HG03064 (cell line): ENCODE results near the gene MAB21L4.

Source experiments
- ATAC-seq: cut with Tn5 transposase; IDR thresholded peaks from one replicate; pipeline ENCODE4 v1.9.1; 2021; ENCODE audit warnings: low read depth; ENCODE audit not compliant: unreplicated experiment

MAB21L4 gene

DNA sequence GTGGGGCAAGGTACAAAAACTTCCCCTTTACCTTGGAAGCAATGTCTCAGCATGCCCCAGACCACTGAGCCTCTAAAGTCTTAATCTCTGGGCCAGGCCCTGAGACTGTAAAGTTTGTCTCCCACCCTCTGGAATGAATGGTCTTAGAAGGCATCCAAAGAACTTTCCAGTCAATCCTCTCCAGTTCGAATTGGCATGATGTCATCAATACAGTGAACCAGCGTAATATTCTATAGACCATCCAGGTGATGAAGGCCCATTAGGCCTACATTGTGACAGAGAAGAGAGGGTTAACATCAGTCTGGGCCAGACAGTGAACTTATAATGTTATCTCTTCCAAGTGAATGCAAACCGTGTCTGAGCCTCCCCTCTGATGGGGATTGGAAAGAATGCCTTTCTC lies 11.2 kb downstream of the MAB21L4 start:
- no peak for ATAC-seq

- no peak for ATAC-seq
Observed at GRCh38 chr2:240884221-240884620, 11.7 kb downstream of the MAB21L4 start.

GRCh38 chr2:240881913-240882312 lies 14.0 kb downstream of the MAB21L4 start:
- no peak for ATAC-seq

DNA sequence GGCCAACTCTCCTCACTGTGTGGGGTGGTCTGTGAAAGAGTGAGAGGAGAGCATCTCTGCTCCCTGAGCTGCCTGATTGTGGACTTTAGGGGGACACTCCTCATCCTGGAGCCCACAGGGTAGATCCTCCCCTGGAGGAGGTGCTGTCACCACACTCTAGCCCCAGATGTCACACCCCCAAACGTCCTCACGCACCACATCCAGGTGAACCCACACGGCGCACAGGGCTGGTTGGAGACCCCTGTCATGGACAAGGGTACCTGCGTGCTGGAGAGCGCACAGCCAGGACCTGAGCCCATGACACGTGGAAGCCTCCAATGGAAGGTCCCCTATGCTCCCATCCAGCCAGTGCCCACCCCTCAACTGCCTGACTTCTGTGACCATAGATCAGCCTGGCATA lies 16.9 kb downstream of the MAB21L4 start:
- no peak for ATAC-seq

DNA sequence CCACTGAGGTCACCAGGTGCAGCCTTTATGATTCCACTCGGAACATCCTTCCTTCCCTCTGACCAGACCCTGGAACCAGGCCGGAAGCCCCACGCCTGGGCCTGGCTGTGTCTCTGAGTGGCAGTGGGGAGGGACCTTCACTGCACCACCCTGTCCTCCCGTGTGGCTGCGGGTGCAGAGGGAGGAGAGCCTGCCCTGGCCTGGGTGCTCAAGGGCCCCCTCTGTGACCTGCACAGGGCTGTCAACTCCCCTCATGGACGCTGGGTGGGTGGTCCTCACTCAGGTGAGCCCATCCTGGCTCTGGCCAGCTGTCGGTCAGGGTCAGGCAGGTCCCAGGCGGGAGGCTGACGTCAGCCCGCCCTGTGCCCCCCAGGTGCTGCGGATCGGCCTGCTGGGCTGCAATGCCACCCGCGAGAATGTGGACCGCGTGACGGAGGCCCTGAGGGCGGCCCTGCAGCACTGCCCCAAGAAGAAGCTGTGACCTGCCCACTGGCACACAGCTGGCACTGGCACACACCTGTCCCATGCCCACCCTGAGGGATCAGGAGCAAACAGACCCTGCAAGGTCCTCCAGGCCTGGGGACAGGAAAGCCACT lies 17.5 kb downstream of the MAB21L4 start:
- no peak for ATAC-seq

- no peak for ATAC-seq
Observed at GRCh38 chr2:240877460-240878340, 18.3 kb downstream of the MAB21L4 start.

- no peak for ATAC-seq
Observed at GRCh38 chr2:240876475-240877251, 19.3 kb downstream of the MAB21L4 start.

DNA sequence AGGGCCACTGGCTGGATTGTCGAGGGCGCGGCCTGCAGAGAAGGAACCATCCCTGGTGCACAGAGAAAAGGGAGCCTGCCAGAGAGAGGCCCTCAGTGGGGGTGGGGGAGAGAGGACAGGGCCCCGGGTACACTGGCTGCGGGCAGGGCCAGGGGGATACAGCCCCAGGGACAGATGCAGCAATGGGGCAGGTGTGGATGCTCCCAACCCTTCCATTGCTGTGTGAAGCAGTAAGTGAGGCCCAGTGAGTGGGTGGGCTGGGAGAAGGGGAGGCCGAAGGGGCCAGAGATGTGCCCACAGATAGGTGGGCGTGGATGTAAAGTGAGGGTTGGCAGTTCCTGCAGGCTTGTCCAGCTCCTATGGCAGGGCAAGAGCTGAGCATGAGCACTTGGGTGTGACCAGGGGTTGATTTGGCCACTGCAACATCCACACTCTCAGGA lies 19.9 kb downstream of the MAB21L4 start:
- ATAC-seq = no peak

GRCh38 chr2:240875228-240876034 lies 20.5 kb downstream of the MAB21L4 start:
- ATAC-seq = no peak

GRCh38 chr2:240874715-240875227 lies 21.2 kb downstream of the MAB21L4 start:
- no peak for ATAC-seq

DNA sequence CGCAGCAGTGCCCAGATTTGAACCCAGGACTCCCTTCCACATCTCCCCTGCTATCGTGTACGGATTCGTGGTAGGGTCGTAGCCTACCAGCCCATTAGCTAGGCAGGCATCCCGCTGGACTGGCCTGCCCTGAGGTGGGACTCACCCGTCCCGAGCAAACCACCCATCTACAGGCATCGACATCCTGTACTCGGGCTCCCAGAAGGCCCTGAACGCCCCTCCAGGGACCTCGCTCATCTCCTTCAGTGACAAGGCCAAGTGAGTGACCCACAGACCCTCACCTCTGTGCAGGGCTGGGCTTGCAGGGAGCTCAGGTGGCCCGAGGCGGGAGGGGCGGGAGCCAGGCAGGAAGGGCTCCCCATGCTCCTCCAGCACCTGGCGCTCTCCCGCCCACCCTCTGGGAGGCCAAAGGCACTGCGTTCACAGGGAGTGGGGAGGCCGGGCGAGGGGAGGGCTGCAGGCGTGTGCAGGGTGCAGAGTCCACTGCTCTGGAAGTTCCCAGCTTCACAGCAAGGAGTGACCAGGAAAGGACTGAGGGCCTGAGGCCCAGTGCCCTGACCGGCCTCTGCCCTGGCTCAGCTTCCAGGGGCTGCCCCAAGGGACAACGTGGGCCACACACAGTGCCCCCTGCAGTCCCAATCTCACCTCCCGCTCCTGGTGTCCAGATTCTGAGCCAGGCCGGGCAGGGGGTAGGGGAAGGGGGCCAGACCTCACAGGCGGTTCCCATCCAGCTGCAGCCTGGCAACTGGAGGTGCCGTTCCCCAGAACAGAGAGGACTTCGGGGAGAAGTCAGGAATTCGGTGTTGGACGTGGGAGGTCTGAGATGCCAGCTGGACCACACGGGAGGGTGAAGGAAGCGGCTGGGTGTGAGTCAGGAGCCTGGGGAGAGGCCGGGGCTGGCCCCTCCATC lies 21.9 kb downstream of the MAB21L4 start:
- ATAC-seq = no peak

DNA sequence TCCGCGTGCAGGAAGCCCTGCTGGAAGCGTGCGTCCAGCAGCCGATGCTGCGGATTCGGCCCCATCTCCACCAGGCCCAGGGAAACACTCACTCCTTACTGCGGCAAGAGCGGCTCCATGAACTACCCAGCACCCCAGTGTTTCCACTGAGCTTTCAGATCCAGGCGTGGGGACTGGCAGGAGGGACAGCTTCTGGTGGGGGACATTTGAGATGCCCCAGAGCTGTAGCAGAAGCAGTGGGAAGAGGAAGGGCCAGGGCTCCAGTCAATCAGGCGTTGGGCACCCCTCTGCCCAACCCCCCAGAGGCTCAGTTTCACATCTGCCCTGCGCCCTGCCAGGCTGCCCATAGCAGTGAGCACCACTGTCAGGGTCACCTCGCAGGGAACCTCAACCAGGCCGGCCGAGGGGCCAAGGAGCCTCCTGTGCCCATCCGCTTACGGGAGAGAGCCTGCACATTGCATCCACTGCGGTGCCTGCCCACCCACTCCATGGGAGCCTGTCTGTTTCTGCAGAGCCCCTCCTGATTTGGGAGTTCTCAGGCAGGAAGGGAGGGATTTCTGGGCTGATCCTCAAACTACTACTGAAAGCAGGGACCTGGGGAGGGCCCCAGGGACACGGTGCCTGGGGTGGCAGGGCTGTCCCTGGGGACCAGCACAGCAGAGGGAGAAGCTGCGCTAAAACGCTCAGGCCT lies 22.7 kb downstream of the MAB21L4 start:
- no peak for ATAC-seq

DNA sequence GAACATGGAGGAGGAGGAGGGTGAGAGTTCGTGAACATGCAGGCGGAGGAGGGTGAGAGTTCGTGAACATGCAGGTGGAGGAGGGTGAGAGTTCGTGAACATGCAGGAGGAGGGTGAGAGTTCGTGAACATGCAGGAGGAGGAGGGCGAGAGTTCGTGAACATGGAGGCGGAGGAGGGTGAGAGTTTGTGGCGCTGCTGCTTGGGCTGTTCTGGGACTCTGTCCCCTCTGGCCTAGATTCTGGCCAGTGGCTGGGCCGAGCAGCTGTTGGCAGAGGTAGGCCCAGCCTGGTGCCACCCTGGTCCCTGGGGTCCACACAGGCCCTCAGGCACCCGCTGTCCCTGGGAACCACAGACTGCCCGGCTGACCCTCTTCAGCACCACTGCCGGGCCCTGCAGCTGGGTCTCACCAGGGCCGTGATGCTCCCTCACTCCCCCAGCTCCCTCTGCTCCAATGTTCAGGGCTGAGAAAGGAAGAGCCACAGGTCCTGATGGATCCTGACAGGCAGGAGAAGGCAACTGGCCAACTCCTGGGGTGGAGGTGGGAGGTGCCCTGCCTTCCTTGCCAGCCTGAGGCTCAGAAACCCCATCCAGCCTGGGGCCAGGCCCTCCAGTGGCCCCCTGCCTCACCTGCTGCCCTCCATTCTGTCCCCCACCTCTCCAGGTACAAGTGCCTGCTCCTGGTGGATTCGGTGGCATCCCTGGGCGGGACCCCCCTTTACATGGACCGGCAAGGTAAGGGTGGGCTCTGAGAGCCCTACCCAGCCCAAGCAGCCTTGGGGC lies 23.4 kb downstream of the MAB21L4 start:
- ATAC-seq = no peak

DNA sequence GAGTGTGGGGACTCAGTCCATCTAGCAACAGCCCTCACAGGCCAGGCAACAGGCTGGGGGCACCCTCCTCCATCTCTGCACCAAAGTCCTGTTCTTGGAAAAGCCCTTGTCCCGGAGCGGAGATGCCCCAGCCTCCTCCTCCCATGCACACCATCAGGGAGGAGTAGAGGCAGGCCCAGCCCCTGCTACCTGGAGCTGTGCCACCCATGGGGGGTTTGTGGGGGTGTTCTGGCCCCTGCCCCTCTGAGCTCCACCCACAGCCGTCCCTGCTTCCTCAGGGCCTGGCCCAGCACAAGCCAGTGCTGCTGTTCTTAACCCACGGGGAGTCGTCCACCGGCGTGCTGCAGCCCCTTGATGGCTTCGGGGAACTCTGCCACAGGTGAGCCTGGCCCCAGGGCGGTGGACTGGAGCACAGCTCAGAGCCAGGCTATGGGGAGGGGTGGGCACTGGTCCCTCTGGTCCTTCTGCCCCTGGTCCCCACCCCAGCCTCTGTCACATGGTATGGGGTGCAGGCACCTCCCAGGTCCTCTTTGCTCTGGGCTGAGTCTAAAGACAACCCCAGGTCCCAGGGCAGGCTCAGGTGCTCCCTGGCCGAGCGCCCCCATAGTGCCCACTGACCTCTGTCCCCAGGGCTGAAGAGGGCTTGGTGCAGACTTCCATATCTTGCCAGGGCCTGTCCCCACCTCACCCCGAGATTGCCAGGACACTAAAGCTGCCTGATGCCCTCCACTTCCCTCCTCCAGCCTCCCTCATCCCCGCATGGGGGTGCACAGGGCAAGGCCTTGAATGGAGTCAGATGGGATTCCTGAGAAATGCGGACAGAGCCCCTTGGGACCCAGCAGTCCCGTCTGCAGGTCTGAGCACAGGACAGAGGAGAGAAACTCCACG lies 24.6 kb downstream of the MAB21L4 start:
- ATAC-seq = no peak

GRCh38 chr2:240869956-240870875 lies 25.7 kb downstream of the MAB21L4 start:
- ATAC-seq = no peak
